ENCODE data around the gene TANGO6.
A peak's percentile ranks its signal among the peaks of the same experiment; 100 is the strongest.
"Not testable (repeated sequence)": the region's sequence is repeated elsewhere in the genome, so short reads cannot be mapped to it uniquely, and the experiment has no call there.

The TANGO6 gene

DNA sequence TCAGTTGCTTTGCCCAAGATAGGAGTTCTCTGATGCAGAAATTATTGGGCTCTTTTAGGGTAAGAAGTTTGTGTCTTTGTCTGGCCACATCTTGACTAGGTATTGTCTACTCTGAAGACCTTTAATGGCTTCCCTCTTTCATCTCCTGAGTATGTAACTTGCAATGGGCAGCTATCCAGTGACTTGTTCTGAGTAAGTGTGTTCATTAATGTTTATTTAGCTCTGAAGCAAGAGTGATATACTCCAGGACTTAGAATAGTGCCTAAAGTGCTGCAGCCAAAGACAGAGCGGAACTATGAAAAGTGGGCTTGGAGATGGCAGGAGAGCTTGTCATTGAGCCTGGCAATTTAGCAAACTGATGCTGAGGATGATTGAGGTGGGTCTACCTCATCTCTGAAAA, 8.8 kb upstream of the TANGO6 start:
- no peak for TF ChIP-seq POLR2AphosphoS5 (IDR thresholded peaks at IDR 0.05; ENCODE audit: low read depth, low read length)
- no peak for TF ChIP-seq POLR2A (IDR thresholded peaks at IDR 0.05; ENCODE audit: low read depth, low read length)
- TF ChIP-seq TAF1 (IDR thresholded peaks at IDR 0.05; ENCODE audit: borderline replicate concordance, low read depth, low read length), result no peak
- FAIRE-seq (no peak), DNase-seq (ENCODE audit: insufficient read length) (no peak)

- TF ChIP-seq POLR2A (IDR thresholded peaks at IDR 0.05; ENCODE audit: low read depth, low read length) (no peak), TAF1 (IDR thresholded peaks at IDR 0.05; ENCODE audit: borderline replicate concordance, low read depth, low read length) (no peak), POLR2AphosphoS5 (IDR thresholded peaks at IDR 0.05; ENCODE audit: low read depth, low read length) (no peak)
- DNase-seq (ENCODE audit: insufficient read length), result no peak
- FAIRE-seq, result no peak
Measured at GRCh38 chr16:68835970-68836369, 7.4 kb upstream of the TANGO6 start.

DNA sequence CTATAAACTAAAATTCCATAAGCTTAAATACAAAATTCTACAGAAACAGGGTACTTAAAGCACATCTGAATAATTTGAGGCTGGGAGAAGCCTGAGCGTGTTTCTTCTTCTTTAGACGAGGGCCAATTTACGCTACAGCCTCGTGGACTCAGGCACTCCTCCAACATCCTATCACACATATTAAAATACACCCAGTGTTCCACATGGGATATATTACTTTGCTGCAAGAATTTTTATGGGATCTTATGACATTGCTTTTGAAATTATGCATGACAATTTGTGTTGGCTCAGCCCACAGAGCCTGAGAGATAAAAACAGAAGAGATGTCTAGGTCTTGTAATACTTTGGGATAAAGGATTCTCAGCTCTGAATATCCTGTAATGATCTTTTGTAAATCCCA, 3.5 kb upstream of the TANGO6 start:
- FAIRE-seq (no peak), DNase-seq (ENCODE audit: insufficient read length) (no peak)
- no peak for TF ChIP-seq TAF1 (IDR thresholded peaks at IDR 0.05; ENCODE audit: borderline replicate concordance, low read depth, low read length)
- TF ChIP-seq POLR2A (IDR thresholded peaks at IDR 0.05; ENCODE audit: low read depth, low read length), result no peak
- TF ChIP-seq POLR2AphosphoS5 (IDR thresholded peaks at IDR 0.05; ENCODE audit: low read depth, low read length), result no peak

DNA sequence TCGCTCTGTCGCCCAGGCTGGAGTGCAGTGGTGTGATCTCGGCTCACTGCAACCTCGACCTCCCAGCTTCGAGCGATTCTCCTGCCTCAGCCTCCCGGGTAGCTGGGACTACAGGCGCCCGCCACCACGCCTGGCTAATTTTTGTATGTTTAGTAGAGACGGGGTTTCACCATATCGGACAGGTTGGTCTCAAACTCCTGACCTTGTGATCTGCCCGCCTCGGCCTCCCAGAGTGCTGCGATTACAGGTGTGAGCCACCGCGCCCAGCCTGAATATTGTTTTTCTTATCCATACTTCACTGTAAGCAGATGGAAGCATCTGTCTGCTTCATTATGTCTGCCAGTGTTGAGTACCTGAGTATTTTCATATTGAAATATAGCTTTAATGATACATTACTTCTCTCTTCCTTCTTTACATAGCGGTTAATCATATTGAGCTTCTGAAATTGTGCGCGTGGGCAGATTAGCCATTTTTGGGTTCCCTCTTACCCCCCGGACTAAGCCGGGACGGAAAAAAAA, 308 bp upstream of the TANGO6 start:
- FAIRE-seq, result peak; percentile 21
- DNase-seq (ENCODE audit: insufficient read length), result not testable (repeated sequence)

GRCh38 chr16:68844211-68844564, 857 bp downstream of the TANGO6 start:
- DNase-seq (ENCODE audit: insufficient read length) (no peak), FAIRE-seq (no peak)
- no peak for TF ChIP-seq TAF1 (IDR thresholded peaks at IDR 0.05; ENCODE audit: borderline replicate concordance, low read depth, low read length)
- TF ChIP-seq POLR2AphosphoS5 (IDR thresholded peaks at IDR 0.05; ENCODE audit: low read depth, low read length), result no peak
- no peak for TF ChIP-seq POLR2A (IDR thresholded peaks at IDR 0.05; ENCODE audit: low read depth, low read length)

- FAIRE-seq, result no peak
Measured at GRCh38 chr16:68848786-68849185, 5.5 kb downstream of the TANGO6 start.

GRCh38 chr16:68850481-68850880, 7.2 kb downstream of the TANGO6 start:
- TF ChIP-seq POLR2A (IDR thresholded peaks at IDR 0.05; ENCODE audit: low read depth, low read length) (no peak), POLR2AphosphoS5 (IDR thresholded peaks at IDR 0.05; ENCODE audit: low read depth, low read length) (no peak), TAF1 (IDR thresholded peaks at IDR 0.05; ENCODE audit: borderline replicate concordance, low read depth, low read length) (no peak)
- DNase-seq (ENCODE audit: insufficient read length), result no peak

More at GRCh38 chr16:68848786-68849185, 5.5 kb downstream of the TANGO6 start:
- no peak for TF ChIP-seq POLR2AphosphoS5 (IDR thresholded peaks at IDR 0.05; ENCODE audit: low read depth, low read length)
- no peak for TF ChIP-seq POLR2A (IDR thresholded peaks at IDR 0.05; ENCODE audit: low read depth, low read length)
- no peak for TF ChIP-seq TAF1 (IDR thresholded peaks at IDR 0.05; ENCODE audit: borderline replicate concordance, low read depth, low read length)
- no peak for DNase-seq (ENCODE audit: insufficient read length)

GRCh38 chr16:68851601-68852000, 8.3 kb downstream of the TANGO6 start:
- FAIRE-seq, result no peak
- no peak for DNase-seq (ENCODE audit: insufficient read length)
- TF ChIP-seq POLR2AphosphoS5 (IDR thresholded peaks at IDR 0.05; ENCODE audit: low read depth, low read length) (no peak), TAF1 (IDR thresholded peaks at IDR 0.05; ENCODE audit: borderline replicate concordance, low read depth, low read length) (no peak), POLR2A (IDR thresholded peaks at IDR 0.05; ENCODE audit: low read depth, low read length) (no peak)

More at GRCh38 chr16:68850481-68850880, 7.2 kb downstream of the TANGO6 start:
- no peak for FAIRE-seq

- no peak for TF ChIP-seq POLR2AphosphoS5 (IDR thresholded peaks at IDR 0.05; ENCODE audit: low read depth, low read length)
- no peak for TF ChIP-seq POLR2A (IDR thresholded peaks at IDR 0.05; ENCODE audit: low read depth, low read length)
- TF ChIP-seq TAF1 (IDR thresholded peaks at IDR 0.05; ENCODE audit: borderline replicate concordance, low read depth, low read length), result no peak
- DNase-seq (ENCODE audit: insufficient read length), result no peak
- no peak for FAIRE-seq
Measured at GRCh38 chr16:68857479-68857878, 14.1 kb downstream of the TANGO6 start.

DNA sequence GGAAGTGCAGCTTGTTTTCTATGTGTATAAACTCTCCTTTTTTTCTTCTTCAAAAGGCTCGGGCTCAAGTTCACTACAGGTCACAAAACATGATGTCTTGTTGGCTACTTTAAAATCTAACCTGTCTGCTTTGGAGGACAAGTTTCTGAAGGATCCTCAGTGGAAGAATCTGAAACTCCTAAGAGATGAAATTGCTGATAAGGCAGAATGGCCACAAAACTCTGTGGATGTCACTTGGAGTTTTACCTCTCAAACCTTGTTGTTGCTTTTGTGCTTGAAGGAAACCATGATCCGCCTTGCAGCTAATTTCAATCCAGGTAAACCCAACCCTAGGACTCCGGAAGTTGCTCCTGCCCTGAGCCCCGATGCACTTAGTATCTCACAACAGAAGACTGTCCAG, 16.5 kb downstream of the TANGO6 start:
- TF ChIP-seq POLR2AphosphoS5 (IDR thresholded peaks at IDR 0.05; ENCODE audit: low read depth, low read length), result no peak
- no peak for TF ChIP-seq POLR2A (IDR thresholded peaks at IDR 0.05; ENCODE audit: low read depth, low read length)
- TF ChIP-seq TAF1 (IDR thresholded peaks at IDR 0.05; ENCODE audit: borderline replicate concordance, low read depth, low read length), result no peak
- FAIRE-seq (no peak), DNase-seq (ENCODE audit: insufficient read length) (no peak)

DNA sequence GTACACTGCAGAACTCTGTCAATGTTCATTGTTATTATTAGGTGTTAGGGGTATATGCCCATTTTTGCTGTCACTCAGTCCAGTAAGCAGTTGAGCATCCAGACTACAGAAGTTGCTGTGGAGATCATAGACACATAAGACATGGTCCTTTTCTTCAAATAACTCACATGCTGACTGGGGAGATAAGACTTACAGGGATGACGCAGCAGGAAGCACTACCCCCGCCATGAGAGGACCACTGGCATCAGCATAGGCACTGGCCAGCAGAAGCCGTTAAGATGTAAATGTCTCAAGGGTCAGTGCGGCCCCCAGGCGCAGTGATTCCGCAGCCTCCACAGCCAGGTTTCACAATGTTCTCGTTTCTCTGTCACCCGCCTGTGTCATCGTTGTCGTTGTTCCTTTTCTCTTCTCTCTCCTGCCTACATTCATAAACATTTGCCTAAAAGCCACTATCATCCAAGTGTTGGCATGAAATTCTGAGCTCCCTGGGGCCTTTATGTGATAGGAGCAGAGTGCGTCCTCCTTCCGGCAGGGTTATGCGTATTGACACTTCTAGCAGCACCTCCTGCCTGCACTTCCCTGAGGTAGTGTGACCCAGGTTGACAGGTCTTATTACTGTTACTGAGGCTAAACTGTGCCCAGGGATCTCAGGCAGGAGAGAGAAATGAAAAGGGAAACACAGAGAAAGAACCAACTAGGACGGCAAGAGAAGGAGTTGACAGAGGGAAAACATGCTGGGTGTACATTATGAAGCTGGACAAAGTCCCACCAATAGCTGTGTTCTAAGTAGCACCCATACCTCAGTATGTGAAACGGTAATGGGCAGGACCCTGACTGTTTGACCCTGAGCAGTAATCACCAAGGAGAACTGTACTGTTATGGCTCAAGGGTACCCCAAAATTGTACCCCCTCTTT, 17.9 kb downstream of the TANGO6 start:
- DNase-seq (ENCODE audit: insufficient read length), result no peak
- TF ChIP-seq POLR2AphosphoS5 (IDR thresholded peaks at IDR 0.05; ENCODE audit: low read depth, low read length) (no peak), TAF1 (IDR thresholded peaks at IDR 0.05; ENCODE audit: borderline replicate concordance, low read depth, low read length) (no peak), POLR2A (IDR thresholded peaks at IDR 0.05; ENCODE audit: low read depth, low read length) (no peak)
- no peak for FAIRE-seq

GRCh38 chr16:68866933-68867332, 23.6 kb downstream of the TANGO6 start:
- no peak for FAIRE-seq
- DNase-seq (ENCODE audit: insufficient read length), result no peak
- TF ChIP-seq POLR2A (IDR thresholded peaks at IDR 0.05; ENCODE audit: low read depth, low read length), result no peak

Measured in GM12892 (cell line).